Retinal pigment epithelial cell (primary cell): ENCODE results near the gene LCK.

Experiments
- DNase-seq: peaks from one replicate; pipeline ENCODE4 v3.0.0-alpha.2; 2010; ENCODE audit warnings: low read depth
- H3K4me3 ChIP-seq: 2 replicates; pipeline ENCODE4 v1.5.1; 2011; ENCODE audit warnings: mild to moderate bottlenecking, low read length, control low read depth, moderate library complexity
- CTCF ChIP-seq: conservative IDR thresholded peaks from 2 replicates; pipeline ENCODE4 v1.5.1; 2011; ENCODE audit warnings: low read depth, low read length, control low read depth, inconsistent platforms

Gene LCK

GRCh38 chr1:32216566-32216965, 34.5 kb upstream of the LCK start:
- TF ChIP-seq CTCF: no peak
- no peak overlapping the region for H3K4me3 ChIP-seq
- no peak for DNase-seq

GRCh38 chr1:32219022-32219421, 32.0 kb upstream of the LCK start:
- DNase-seq: no peak
- no peak for TF ChIP-seq CTCF
- H3K4me3 ChIP-seq: no peak overlapping the region

- TF ChIP-seq CTCF: no peak
- no peak for DNase-seq
- H3K4me3 ChIP-seq: peak overlapping the region; percentile 98
Observed at GRCh38 chr1:32220746-32221580, 30.1 kb upstream of the LCK start.

- DNase-seq: no peak
- peak overlapping the region; percentile 98 for H3K4me3 ChIP-seq
- no peak for TF ChIP-seq CTCF
Observed at GRCh38 chr1:32221581-32221979, 29.5 kb upstream of the LCK start.

GRCh38 chr1:32221980-32222755, 28.9 kb upstream of the LCK start, which contains the start of the genes EIF3I and TMEM234:
Gene EIF3I (plus strand): TSS chr1:32222407. CDS start chr1:32222442, 35 bp downstream.
Gene TMEM234 (minus strand): TSS chr1:32222353. CDS start chr1:32222322, 31 bp downstream.
- DNase-seq: peak; percentile 61
- no peak for TF ChIP-seq CTCF
- peak within 1 kb of the TSS; percentile 98 for H3K4me3 ChIP-seq

GRCh38 chr1:32223683-32224082, 27.4 kb upstream of the LCK start:
- no peak for DNase-seq
- TF ChIP-seq CTCF: no peak
- H3K4me3 ChIP-seq: no peak overlapping the region
